HepG2 (cell line): ENCODE measurements around the gene TKFC. TPM values are rescaled to one million over a fixed set of nuclear protein-coding genes. Genes with fewer than 3 reads are reported as not detected.

ENCODE experiments used
- ATAC-seq: fragments of 200-7000 bp; cut with Tn5 transposase; 3 replicates; pipeline ENCODE4 v1.9.1; 2020; ENCODE audit warnings: mild to moderate bottlenecking, moderate library complexity
- BruUV-seq: library from RNA; stranded (reverse); fragments of 400-500 nt; replicated peaks from 2 replicates; lab custom pipeline; 2021; lab: Mats Ljungman, UMichigan
- CTCF ChIA-PET: fragments of 300-600 bp; formaldehyde crosslinking; extraction: SDS; loops from one replicate; lab custom pipeline; 2021; ENCODE audit warnings: low total read pairs, inconsistent platforms, low intra/inter-chr PET ratio; lab: Yijun Ruan, JAX
- POLR2A ChIA-PET: fragments of 350-600 bp; sonication (Branson Sonifier 250); formaldehyde crosslinking; loops from one replicate; lab custom pipeline; 2020; ENCODE audit warnings: antibody characterized with exemption, inconsistent platforms; lab: Yijun Ruan, JAX
- DNase-seq: peaks from one replicate; pipeline ENCODE4 v3.0.0-alpha.2; 2015; ENCODE audit warnings: low spot score
- FAIRE-seq: peaks from 3 replicates; lab custom pipeline; 2011; peaks lifted over from hg19 to GRCh38; lab: Jason Lieb, UNC
- H2AFZ ChIP-seq: one replicate; pipeline ENCODE4 v1.6.1; 2011; ENCODE audit warnings: low read length, inconsistent platforms
- H3K27ac ChIP-seq: fragments of 300-600 bp; 3 replicates; pipeline ENCODE4 v1.8.0; 2011; ENCODE audit warnings: mixed run types, mild to moderate bottlenecking, mixed read lengths, low read length, inconsistent platforms; ENCODE audit not compliant: insufficient read depth; ENCODE audit errors: extremely low read length
- H3K27me3 ChIP-seq, 2 experiments: fragments of 200-600 bp in 1 of 2; 2 replicates in 1 of 2; 3 replicates in 1 of 2; pipeline versions ENCODE4 v1.6.0 to v1.8.0; 2011; ENCODE audit warnings: low read length in 2 of 2, mild to moderate bottlenecking in 2 of 2, moderate library complexity in 2 of 2, inconsistent platforms in 1 of 2; ENCODE audit not compliant: insufficient read depth in 2 of 2, control insufficient read depth in 1 of 2
- H3K36me3 ChIP-seq, 2 experiments: fragments of 200-600 bp in 1 of 2; replicated peaks in 1 of 2; 2 replicates in 1 of 2; 3 replicates in 1 of 2; pipeline versions ENCODE4 v1.5.1 to v1.8.0; 2011; ENCODE audit warnings: low read length in 2 of 2, inconsistent platforms in 1 of 2; ENCODE audit not compliant: insufficient read depth in 2 of 2, control insufficient read depth in 1 of 2
- H3K4me1 ChIP-seq: 2 replicates; pipeline ENCODE4 v1.5.1; 2012; ENCODE audit warnings: low read length, inconsistent platforms; ENCODE audit not compliant: insufficient read depth
- H3K4me2 ChIP-seq: 2 replicates; pipeline ENCODE4 v1.6.0; 2011; ENCODE audit warnings: low read depth, low read length, inconsistent platforms
- H3K4me3 ChIP-seq, 3 experiments: fragments of 200-600 bp in 1 of 3; sonication (generic), shearing (Covaris generic) in 1 of 3; replicated peaks in 1 of 3; 2 replicates each; pipeline ENCODE4 v1.5.1; 2011 to 2016; ENCODE audit warnings: low read length in 3 of 3, inconsistent platforms in 2 of 3, low read depth in 2 of 3, mild to moderate bottlenecking in 2 of 3, control low read depth in 1 of 3, mixed read lengths in 1 of 3; ENCODE audit not compliant: insufficient read depth in 1 of 3
- H3K79me2 ChIP-seq: one replicate; pipeline ENCODE4 v1.6.1; 2011; ENCODE audit warnings: low read length, inconsistent platforms; ENCODE audit not compliant: insufficient read depth
- H3K9ac ChIP-seq: 2 replicates; pipeline ENCODE4 v1.6.0; 2011; ENCODE audit warnings: mild to moderate bottlenecking, low read depth, low read length, inconsistent platforms; ENCODE audit not compliant: insufficient read depth
- H3K9me3 ChIP-seq: 2 replicates; pipeline ENCODE4 v1.5.1; 2012; ENCODE audit warnings: mild to moderate bottlenecking, low read length
- H4K20me1 ChIP-seq: 2 replicates; pipeline ENCODE4 v1.6.0; 2011; ENCODE audit warnings: inconsistent platforms, mild to moderate bottlenecking, low read length, moderate library complexity; ENCODE audit not compliant: insufficient read depth
- REST ChIP-seq, 2 experiments: IDR thresholded peaks; 2 replicates each; pipeline ENCODE4 v1.6.1; 2011 to 2012; ENCODE audit warnings: low read length in 2 of 2, borderline replicate concordance in 1 of 2, low read depth in 1 of 2, mild to moderate bottlenecking in 1 of 2, moderate library complexity in 1 of 2
- ZBED4 ChIP-seq: sonication (generic); formaldehyde crosslinking; IDR thresholded peaks from 2 replicates; pipeline ENCODE4 v1.4.0; 2020; ENCODE audit warnings: missing genetic modification reagents, borderline replicate concordance
- ZNF496 ChIP-seq: sonication (generic); formaldehyde crosslinking; IDR thresholded peaks from 2 replicates; pipeline ENCODE4 v1.8.1; 2023; ENCODE audit warnings: mild to moderate bottlenecking, moderate library complexity, missing genetic modification reagents; ENCODE audit not compliant: insufficient replicate concordance
- WGBS: methylation state at CpG from one replicate; pipeline ENCODE4 v1.1.6; 2017; ENCODE audit warnings: low lambda C conversion rate; 5-methylcytosine and 5-hydroxymethylcytosine counted together
- in situ Hi-C: cut with HindIII; loops from 2 replicates; pipeline ENCODE4 v1.10.0; 2017; ENCODE audit warnings: low pct_unique_long_range_greater_than_20kb; ENCODE audit not compliant: extremely low pct_ligation_motif_present
- intact Hi-C: fragments of 100-400 bp; cut with micrococcal nuclease; formaldehyde crosslinking; loops from one replicate; pipeline ENCODE4 v1.10.0; 2022; ENCODE audit not compliant: unreplicated experiment
- polyA plus RNA-seq, 8 experiments: library from polyadenylated mRNA; depleted of rRNA in 3 of 8; stranded (reverse) in 7 of 8; unstranded in 1 of 8; fragments of >200 nt; fragmentation: Illumina TruSeq in 4 of 8; extraction: Trizol in 4 of 8; gene quantifications; 2 replicates each; pipeline versions ENCODE4 v1.2.1 to v1.2.3, GENCODE V29; 2011 to 2016; ENCODE audit warnings: low read depth in 4 of 8, missing spikeins in 1 of 8, mixed read lengths in 1 of 8; ENCODE audit not compliant: insufficient read depth in 1 of 8
- total RNA-seq, 5 experiments: library from RNA; depleted of rRNA; stranded (reverse); fragments of >200 nt; fragmentation: Illumina TruSeq; extraction: Trizol; gene quantifications; 2 replicates each; pipeline ENCODE4 v1.2.3, GENCODE V29; 2016; ENCODE audit warnings: low read depth in 1 of 5

The TKFC gene
- total and polyA plus RNA-seq, 2 of the 13 experiments (the other 11 are each of a cell fraction or from before 2014, with no cell fraction given): 147 to 197 TPM

GRCh38 chr11:61372659-61373420 is 39.8 kb downstream of the TKFC start (continued):
- TF ChIP-seq ZBED4 (CRISPR knock-in tag): no peak

- no TSS peak for BruUV-seq
- in situ Hi-C loops: no loop called here
- Histone ChIP-seq H3K9me3 (peaks cover 3% of the 10 kb centered on the region; the same call in 1 of the 2 replicates), H3K79me2 (no peaks in the 10 kb centered on the region), H4K20me1 (no peaks in the 10 kb centered on the region), H3K9ac (no peak overlapping the region), H3K4me1 (peaks cover 11% of the 10 kb centered on the region), H3K4me3 (no peak overlapping the region)
- ATAC-seq (no peak), FAIRE-seq (no peak)
- ChIA-PET POLR2A (no interaction called here), CTCF (no interaction called here)
- TF ChIP-seq REST (IDR thresholded peaks at IDR 0.05; ENCODE audit: borderline replicate concordance in 1 of 2, low read depth in 1 of 2, low read length in 2 of 2) (peak in 1 of 2 experiments; percentile 29; a peak in 1 of 4 replicates), ZNF496 (CRISPR knock-in tag) (no peak)
- TF ChIP-seq, all 625 proteins: peak for 1
- intact Hi-C loops: no loop called here
- DNase-seq: no peak
- no peak overlapping the region for H3K27ac ChIP-seq
- no peak overlapping the region for H2AFZ ChIP-seq
- no peak overlapping the region for H3K4me2 ChIP-seq
- WGBS: 100% methylated on average over 6 of the region's 6 CpGs
- no peaks in the 10 kb centered on the region for H3K27me3 ChIP-seq
- 0 out of 5 replicates have a peak, but pooled peaks cover 0 to 2% of the 10 kb centered on the region in 2 experiments for H3K36me3 ChIP-seq
Observed at GRCh38 chr11:61375761-61376108, 42.7 kb downstream of the TKFC start.
